ENCODE measurements around the gene TRAM1L1. TPM values are rescaled to one million over a fixed set of nuclear protein-coding genes. Genes with fewer than 3 reads are reported as not detected.

TRAM1L1 gene
- under 1 TPM in 2 of 6 experiments, not detected in 4; 0.14 to 0.16 TPM for total RNA-seq (2021; fragmentation: NEBNext Ultra II Directional; extraction: Animal tissue kit (Norgen Biotek cat#: 25700))
- long read RNA-seq = 0 reads

DNA sequence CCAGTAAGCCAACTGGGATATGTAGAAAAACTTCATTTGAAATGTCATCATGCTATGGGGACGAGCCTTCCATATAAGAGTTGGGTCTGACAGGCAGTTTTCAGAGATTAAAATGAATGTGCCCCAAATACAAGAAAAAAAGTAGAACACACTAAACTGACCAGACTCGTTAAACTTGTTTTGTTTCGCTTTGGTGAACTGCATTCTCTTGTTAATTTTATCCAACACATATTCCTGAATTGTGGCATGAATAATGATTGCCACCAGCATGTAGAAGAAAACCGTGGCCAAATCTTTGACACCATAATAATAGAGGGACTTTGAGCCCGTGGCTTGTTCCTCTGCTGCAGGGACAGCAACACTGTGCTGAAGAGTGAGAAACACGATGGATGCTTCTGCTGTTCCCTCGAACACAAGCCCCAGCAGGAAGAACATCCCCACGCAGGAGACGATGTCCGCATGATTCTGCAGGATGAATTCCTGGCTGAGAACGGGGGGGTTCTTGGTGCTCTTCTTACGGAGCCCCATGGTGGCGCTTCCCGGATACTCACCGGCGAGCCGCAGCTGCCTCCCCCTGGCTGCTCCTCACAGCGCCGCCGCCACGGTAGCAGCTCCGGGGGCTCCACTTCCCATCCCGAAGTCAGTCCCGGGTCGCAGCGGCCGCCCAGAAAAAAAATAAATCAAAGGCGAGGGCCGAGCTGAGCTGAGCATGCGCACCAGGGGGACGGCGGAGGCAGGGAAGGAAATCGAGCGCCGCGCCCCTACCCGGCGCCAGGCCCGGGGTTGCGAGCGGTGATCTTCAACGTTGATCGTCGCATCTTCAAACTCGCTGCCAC lies at the start of gene TRAM1L1:
Gene TRAM1L1 (minus strand): TSS at position 711 of the 836 bp plus-strand sequence. CDS start 183 bp downstream, at position 528.
- TF ChIP-seq, protein P1, sequence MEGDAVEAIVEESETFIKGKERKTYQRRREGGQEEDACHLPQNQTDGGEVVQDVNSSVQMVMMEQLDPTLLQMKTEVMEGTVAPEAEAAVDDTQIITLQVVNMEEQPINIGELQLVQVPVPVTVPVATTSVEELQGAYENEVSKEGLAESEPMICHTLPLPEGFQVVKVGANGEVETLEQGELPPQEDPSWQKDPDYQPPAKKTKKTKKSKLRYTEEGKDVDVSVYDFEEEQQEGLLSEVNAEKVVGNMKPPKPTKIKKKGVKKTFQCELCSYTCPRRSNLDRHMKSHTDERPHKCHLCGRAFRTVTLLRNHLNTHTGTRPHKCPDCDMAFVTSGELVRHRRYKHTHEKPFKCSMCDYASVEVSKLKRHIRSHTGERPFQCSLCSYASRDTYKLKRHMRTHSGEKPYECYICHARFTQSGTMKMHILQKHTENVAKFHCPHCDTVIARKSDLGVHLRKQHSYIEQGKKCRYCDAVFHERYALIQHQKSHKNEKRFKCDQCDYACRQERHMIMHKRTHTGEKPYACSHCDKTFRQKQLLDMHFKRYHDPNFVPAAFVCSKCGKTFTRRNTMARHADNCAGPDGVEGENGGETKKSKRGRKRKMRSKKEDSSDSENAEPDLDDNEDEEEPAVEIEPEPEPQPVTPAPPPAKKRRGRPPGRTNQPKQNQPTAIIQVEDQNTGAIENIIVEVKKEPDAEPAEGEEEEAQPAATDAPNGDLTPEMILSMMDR (IDR thresholded peaks at IDR 0.05) = no peak
- Mint-ChIP-seq H3K9me3 (peaks cover 20% of the 10 kb centered on the region), H3K27ac (no peak within 1 kb of the TSS), H3K4me3 (peak within 1 kb of the TSS; percentile 1), H3K36me3 (ENCODE audit: low read depth) (no peaks in the 10 kb centered on the region), H3K27me3 (ENCODE audit: insufficient read depth) (no peaks in the 10 kb centered on the region), H3K4me1 (ENCODE audit: low read depth) (no peaks in the 10 kb centered on the region)
- no peak for DNase-seq

DNA sequence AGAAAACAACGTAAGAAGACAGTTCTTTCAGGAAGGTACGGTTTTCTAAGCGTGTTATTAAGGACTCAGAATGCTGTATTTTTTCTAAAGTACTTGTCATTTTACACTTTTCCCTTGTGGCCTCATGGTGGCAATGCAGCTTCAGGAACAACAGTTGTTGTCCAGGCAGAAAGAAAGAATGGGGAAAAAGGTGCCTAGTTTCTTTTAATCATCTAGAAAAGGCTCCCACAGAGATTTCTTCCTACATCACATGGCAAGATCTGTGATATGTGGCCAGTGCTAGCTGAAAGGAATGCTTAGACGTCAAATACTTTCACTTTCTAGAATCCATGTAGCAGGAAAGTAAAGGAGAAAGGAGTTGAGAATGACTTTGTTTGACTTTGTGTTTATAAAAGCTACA lies 49.0 kb upstream of the TRAM1L1 start:
- Mint-ChIP-seq H3K9me3 (peaks cover 11% of the 10 kb centered on the region; the same call in 1 of the 2 replicates), H3K4me3 (no peak overlapping the region), H3K36me3 (ENCODE audit: low read depth) (no peaks in the 10 kb centered on the region), H3K27ac (no peak overlapping the region), H3K4me1 (ENCODE audit: low read depth) (peaks cover 4% of the 10 kb centered on the region; the same call in 1 of the 2 replicates), H3K27me3 (ENCODE audit: insufficient read depth) (no peaks in the 10 kb centered on the region)
- TF ChIP-seq, protein P1 (IDR thresholded peaks at IDR 0.05) = peak; percentile 52
- peak; percentile 16 for DNase-seq

DNA sequence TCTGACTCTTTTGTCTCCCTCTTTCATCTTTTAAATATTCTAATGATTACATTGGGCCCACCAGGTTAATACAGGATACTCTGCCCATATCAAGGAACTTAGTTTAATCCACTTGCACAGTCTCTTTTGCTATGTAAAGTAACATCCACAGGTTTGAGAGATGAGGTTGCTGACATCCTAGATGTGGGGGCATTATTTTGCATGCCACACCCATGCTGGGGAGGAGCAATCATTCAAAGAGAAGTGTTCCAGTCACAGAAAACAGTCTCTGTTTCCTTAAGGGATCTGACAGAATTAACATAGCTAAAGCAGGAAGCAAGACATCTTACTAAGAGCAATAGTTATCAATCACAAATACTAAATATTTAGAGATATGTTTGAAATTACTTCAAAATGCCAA lies 11.5 kb upstream of the TRAM1L1 start:
- Mint-ChIP-seq H3K27ac (no peak overlapping the region), H3K9me3 (peaks cover 15% of the 10 kb centered on the region), H3K36me3 (ENCODE audit: low read depth) (no peaks in the 10 kb centered on the region), H3K4me3 (no peak overlapping the region), H3K4me1 (ENCODE audit: low read depth) (no peaks in the 10 kb centered on the region), H3K27me3 (ENCODE audit: insufficient read depth) (no peaks in the 10 kb centered on the region)
- no peak for DNase-seq
- TF ChIP-seq, protein P1 (IDR thresholded peaks at IDR 0.05) = no peak

DNA sequence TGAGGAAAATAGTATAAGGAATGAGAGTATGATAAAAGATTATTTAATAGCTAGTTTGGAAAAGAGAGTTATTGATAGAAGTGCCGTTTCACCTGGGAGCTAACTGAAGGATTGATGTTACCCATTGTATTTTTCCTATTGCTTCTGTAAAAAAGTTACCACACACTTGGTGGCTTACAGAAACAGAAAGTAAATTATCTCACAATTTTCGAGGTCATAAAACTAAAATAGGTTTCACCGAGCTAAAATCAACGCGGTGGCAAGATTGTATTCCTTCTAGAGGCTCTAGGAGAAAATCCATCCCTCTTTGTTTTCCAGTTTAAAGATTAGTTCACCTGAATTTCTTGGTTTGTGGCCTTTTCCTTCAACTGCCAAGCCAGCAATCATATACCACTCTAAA lies 11.1 kb upstream of the TRAM1L1 start:
- H3K4me3 Mint-ChIP-seq = no peak overlapping the region
- H3K36me3 Mint-ChIP-seq (ENCODE audit: low read depth) = no peaks in the 10 kb centered on the region
- H3K27ac Mint-ChIP-seq = no peak overlapping the region
- DNase-seq = no peak
- H3K4me1 Mint-ChIP-seq (ENCODE audit: low read depth) = no peaks in the 10 kb centered on the region
- TF ChIP-seq, protein P1 (IDR thresholded peaks at IDR 0.05) = no peak
- H3K9me3 Mint-ChIP-seq = peaks cover 15% of the 10 kb centered on the region
- no peaks in the 10 kb centered on the region for H3K27me3 Mint-ChIP-seq (ENCODE audit: insufficient read depth)

DNA sequence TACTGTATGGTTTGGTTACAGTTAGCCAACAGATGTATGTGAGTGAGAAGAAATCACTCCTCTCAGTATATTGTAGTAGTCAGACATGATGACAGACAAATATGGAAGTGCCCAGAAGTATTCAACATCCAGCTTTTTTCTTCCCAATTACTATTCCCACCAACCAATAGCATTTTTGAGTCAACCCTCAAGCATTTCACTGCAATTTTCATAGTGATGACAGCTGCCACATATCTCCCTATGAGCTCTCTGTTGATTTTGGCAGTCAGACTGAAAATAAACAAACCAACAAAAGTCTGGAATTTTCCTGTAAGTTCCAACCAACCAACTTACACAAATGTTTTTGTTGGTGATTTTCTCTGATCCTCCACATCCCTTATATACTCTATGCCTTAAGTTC lies 8.2 kb upstream of the TRAM1L1 start:
- Mint-ChIP-seq H3K4me1 (ENCODE audit: low read depth) (no peaks in the 10 kb centered on the region), H3K36me3 (ENCODE audit: low read depth) (no peaks in the 10 kb centered on the region), H3K4me3 (no peak overlapping the region), H3K27me3 (ENCODE audit: insufficient read depth) (no peaks in the 10 kb centered on the region), H3K27ac (no peak overlapping the region), H3K9me3 (peaks cover 19% of the 10 kb centered on the region)
- TF ChIP-seq, protein P1 (IDR thresholded peaks at IDR 0.05) = no peak
- no peak for DNase-seq

All from HFFc6 (cell line).